K562 (cell line): Measurements from ENCODE around the gene GCK. TPM values are rescaled to one million over a fixed set of nuclear protein-coding genes. Genes with fewer than 3 reads are reported as not detected.

Experiments used
- BRF2 ChIP-seq: IDR thresholded peaks from 3 replicates; pipeline ENCODE4 v1.6.1; 2011; ENCODE audit warnings: borderline replicate concordance, mild to moderate bottlenecking; ENCODE audit not compliant: insufficient read length, insufficient read depth
- FOXK1 ChIP-seq: sonication (generic); formaldehyde crosslinking; IDR thresholded peaks from 2 replicates; pipeline ENCODE4 v1.8.0; 2022; ENCODE audit warnings: missing genetic modification reagents, mild to moderate bottlenecking, borderline replicate concordance
- HMBOX1 ChIP-seq: sonication (generic); IDR thresholded peaks from 2 replicates; pipeline ENCODE4 v1.6.1; 2016
- LARP7 ChIP-seq: fragments of 450-650 bp; IDR thresholded peaks from 2 replicates; pipeline ENCODE4 v1.6.1; 2016
- MLX ChIP-seq, 2 experiments: fragments of 450-650 bp in 1 of 2; sonication (generic) in 1 of 2; formaldehyde crosslinking; conservative IDR thresholded peaks; 2 replicates each; pipeline versions ENCODE4 v1.4.0 to v1.8.1; 2020 to 2022; ENCODE audit warnings: mild to moderate bottlenecking in 1 of 2, missing genetic modification reagents in 1 of 2
- NR1H2 ChIP-seq: sonication (generic); formaldehyde crosslinking; IDR thresholded peaks from 2 replicates; pipeline ENCODE4 v1.4.0; 2020; ENCODE audit warnings: mild to moderate bottlenecking, missing genetic modification reagents
- SAFB ChIP-seq: fragments of 200-400 bp; formaldehyde crosslinking; IDR thresholded peaks from 2 replicates; pipeline ENCODE4 v1.6.1; 2017; ENCODE audit warnings: low read depth, low read length, borderline replicate concordance
- SOX6 ChIP-seq: fragments of 450-650 bp; IDR thresholded peaks from 2 replicates; pipeline ENCODE4 v1.6.1; 2014; ENCODE audit warnings: mild to moderate bottlenecking
- TAF1 ChIP-seq: IDR thresholded peaks from 2 replicates; pipeline ENCODE4 v1.6.1; 2011; ENCODE audit warnings: mild to moderate bottlenecking, low read length, moderate library complexity; ENCODE audit not compliant: insufficient read depth, control insufficient read depth, severe bottlenecking; ENCODE audit errors: extremely low read depth
- TAF9B ChIP-seq: fragments of 450-650 bp; IDR thresholded peaks from 2 replicates; pipeline ENCODE4 v1.6.1; 2018; ENCODE audit warnings: mild to moderate bottlenecking; ENCODE audit not compliant: partially characterized antibody
- ZNF217 ChIP-seq: sonication (generic); formaldehyde crosslinking; IDR thresholded peaks from 2 replicates; pipeline ENCODE4 v1.8.0; 2022; ENCODE audit warnings: mild to moderate bottlenecking, missing genetic modification reagents
- ZNF324 ChIP-seq: fragments of 250-450 bp; sonication (Bioruptor Pico); IDR thresholded peaks from 2 replicates; pipeline ENCODE4 v1.4.0; 2020; ENCODE audit warnings: mild to moderate bottlenecking
- ZNF583 ChIP-seq: fragments of 250-450 bp; sonication (Bioruptor Pico); IDR thresholded peaks from 2 replicates; pipeline ENCODE4 v1.4.0; 2020
- polyA plus RNA-seq, 8 experiments: library from polyadenylated mRNA; depleted of rRNA in 4 of 8; stranded (reverse) in 5 of 8; unstranded in 3 of 8; fragments of >200 nt; fragmentation: Nextera tagmentation in 2 of 8; fragmentation: Illumina TruSeq in 1 of 8; extraction: Ambion mirVana in 2 of 8; extraction: Trizol in 1 of 8; gene quantifications; 2 replicates each; pipeline versions ENCODE4 v1.2.1 to v1.2.3, GENCODE V29; 2011 to 2014; ENCODE audit warnings: inconsistent platforms in 1 of 8, missing spikeins in 1 of 8
- total RNA-seq, 7 experiments: library from RNA; depleted of rRNA in 6 of 7; stranded (reverse); fragments of >200 nt in 6 of 7; fragmentation: Illumina TruSeq in 2 of 7; extraction: Trizol in 2 of 7; gene quantifications; 2 replicates each; pipeline versions ENCODE4 v1.2.1 to v1.2.3, GENCODE V29; 2011 to 2021; ENCODE audit warnings: low replicate concordance in 1 of 7
- TF ChIP-seq, protein P1 (sequence below): fragments of 250-450 bp; sonication (Bioruptor Pico); IDR thresholded peaks from 2 replicates; pipeline ENCODE4 v1.5.0; 2021; ENCODE audit warnings: mild to moderate bottlenecking, moderate library complexity
- TF ChIP-seq, protein P2 (sequence below): fragments of 250-450 bp; sonication (Bioruptor Pico); IDR thresholded peaks from 2 replicates; pipeline ENCODE4 v1.5.1; 2021; ENCODE audit warnings: mild to moderate bottlenecking
- TF ChIP-seq, protein P3 (sequence below): fragments of 250-450 bp; sonication (Bioruptor Pico); IDR thresholded peaks from 2 replicates; pipeline ENCODE4 v1.8.0; 2021; ENCODE audit warnings: mild to moderate bottlenecking, moderate library complexity

The GCK gene
- total and polyA plus RNA-seq, 9 of the 15 experiments (the other 6 are each of a cell fraction or from before 2014, with no cell fraction given): 0.11 to 0.55 (median 0.16) TPM; not detected in 3

- TF ChIP-seq, protein P1, sequence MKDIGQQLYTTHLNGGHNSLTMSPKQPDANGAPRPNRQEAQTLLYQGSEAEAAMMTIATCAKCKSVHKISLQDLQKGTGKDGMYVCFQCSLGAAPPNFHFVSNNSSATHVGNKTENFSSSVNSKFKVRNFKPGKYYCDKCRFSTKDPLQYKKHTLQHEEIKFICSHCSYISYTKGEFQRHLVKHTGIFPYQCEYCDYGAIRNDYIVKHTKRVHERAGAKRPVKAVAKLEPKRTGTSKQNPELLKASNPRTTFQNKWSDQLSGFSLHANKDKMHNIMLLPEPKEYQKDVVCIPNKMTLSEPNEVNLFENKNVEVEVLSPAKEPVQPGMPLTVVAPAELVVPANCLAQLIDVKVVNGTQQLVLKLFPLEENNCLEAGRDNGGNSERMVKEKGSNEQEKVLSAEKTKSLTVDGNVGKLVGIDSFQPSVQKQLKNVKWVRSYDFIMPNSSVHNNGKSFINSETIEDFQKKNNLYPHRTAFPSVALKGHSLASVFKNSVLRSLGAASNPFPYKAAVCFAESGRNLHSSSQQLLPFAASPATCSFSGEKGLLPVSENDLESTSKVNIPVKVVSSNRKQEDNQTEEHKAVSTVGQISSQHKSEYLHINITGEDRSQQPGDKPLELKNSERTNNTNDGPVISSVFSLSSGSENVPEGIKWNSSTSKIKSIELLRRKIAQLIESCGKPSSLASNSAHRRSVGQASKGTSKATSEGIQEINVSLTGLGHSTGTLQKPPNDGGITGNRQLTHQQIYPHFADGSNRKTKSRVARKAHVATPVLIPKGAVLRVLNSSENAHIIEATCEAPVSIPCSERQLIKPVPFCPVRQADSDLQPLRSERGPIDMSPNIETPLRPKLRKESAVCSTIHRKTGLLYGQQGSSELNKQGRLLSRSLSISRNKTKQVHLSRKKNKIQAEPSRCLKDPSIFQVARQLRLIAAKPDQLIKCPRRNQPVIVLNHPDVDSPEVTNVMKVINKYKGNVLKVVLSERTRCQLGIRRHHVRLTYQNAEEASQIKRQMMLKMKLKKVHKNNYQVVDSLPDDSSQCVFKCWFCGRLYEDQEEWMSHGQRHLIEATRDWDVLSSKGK: no peak
- TF ChIP-seq HMBOX1: no peak
- no peak for TF ChIP-seq TAF1
- TF ChIP-seq ZNF583 (CRISPR knock-in tag): no peak
- TF ChIP-seq ZNF217 (CRISPR knock-in tag): no peak
- TF ChIP-seq FOXK1 (CRISPR knock-in tag): no peak
- TF ChIP-seq LARP7: no peak
- TF ChIP-seq NR1H2 (CRISPR knock-in tag): no peak
- TF ChIP-seq, protein P2, sequence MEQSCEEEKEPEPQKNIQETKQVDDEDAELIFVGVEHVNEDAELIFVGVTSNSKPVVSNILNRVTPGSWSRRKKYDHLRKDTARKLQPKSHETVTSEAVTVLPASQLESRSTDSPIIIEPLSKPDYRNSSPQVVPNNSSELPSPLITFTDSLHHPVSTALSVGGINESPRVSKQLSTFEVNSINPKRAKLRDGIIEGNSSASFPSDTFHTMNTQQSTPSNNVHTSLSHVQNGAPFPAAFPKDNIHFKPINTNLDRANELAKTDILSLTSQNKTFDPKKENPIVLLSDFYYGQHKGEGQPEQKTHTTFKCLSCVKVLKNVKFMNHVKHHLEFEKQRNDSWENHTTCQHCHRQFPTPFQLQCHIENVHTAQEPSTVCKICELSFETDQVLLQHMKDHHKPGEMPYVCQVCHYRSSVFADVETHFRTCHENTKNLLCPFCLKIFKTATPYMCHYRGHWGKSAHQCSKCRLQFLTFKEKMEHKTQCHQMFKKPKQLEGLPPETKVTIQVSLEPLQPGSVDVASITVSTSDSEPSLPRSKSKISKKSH (CRISPR knock-in tag): no peak
- TF ChIP-seq, protein P3, sequence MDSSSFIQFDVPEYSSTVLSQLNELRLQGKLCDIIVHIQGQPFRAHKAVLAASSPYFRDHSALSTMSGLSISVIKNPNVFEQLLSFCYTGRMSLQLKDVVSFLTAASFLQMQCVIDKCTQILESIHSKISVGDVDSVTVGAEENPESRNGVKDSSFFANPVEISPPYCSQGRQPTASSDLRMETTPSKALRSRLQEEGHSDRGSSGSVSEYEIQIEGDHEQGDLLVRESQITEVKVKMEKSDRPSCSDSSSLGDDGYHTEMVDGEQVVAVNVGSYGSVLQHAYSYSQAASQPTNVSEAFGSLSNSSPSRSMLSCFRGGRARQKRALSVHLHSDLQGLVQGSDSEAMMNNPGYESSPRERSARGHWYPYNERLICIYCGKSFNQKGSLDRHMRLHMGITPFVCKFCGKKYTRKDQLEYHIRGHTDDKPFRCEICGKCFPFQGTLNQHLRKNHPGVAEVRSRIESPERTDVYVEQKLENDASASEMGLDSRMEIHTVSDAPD (CRISPR knock-in tag): no peak
- no peak for TF ChIP-seq SAFB
- TF ChIP-seq BRF2: no peak
- no peak for TF ChIP-seq SOX6
- no peak for TF ChIP-seq TAF9B
- TF ChIP-seq ZNF324 (CRISPR knock-in tag): no peak
- TF ChIP-seq MLX (CRISPR knock-in tag; conservative IDR thresholded peaks at IDR 0.05): no peak
Observed at GRCh38 chr7:44112231-44112996, 76.8 kb downstream of the GCK start (continued).
